ENCODE results near the gene SMTNL2.

Gene SMTNL2

GRCh38 chr17:4584101-4584916, at the start of gene SMTNL2:
Gene SMTNL2, plus strand, starts transcription at chr17:4584529. Its CDS starts 77 bp downstream, at chr17:4584606.
- DNase-seq (ENCODE audit: low read depth in 2 of 2): no peak

- no peak for DNase-seq (ENCODE audit: low read depth in 2 of 2)
These were observed 49.2 kb upstream of the SMTNL2 start for GRCh38 chr17:4534928-4535666.

GRCh38 chr17:4535667-4536258, 48.6 kb upstream of the SMTNL2 start:
- DNase-seq (ENCODE audit: low read depth in 2 of 2): no peak

GRCh38 chr17:4536259-4536741, 48.0 kb upstream of the SMTNL2 start:
- no peak for DNase-seq (ENCODE audit: low read depth in 2 of 2)

- DNase-seq (ENCODE audit: low read depth in 2 of 2): no peak
These were observed 47.5 kb upstream of the SMTNL2 start for GRCh38 chr17:4536742-4537411.

GRCh38 chr17:4537451-4538235, 46.7 kb upstream of the SMTNL2 start:
- DNase-seq (ENCODE audit: low read depth in 2 of 2): no peak

- no peak for DNase-seq (ENCODE audit: low read depth in 2 of 2)
These were observed 45.9 kb upstream of the SMTNL2 start for GRCh38 chr17:4538236-4539002.

- no peak for DNase-seq (ENCODE audit: low read depth in 2 of 2)
These were observed 45.3 kb upstream of the SMTNL2 start for GRCh38 chr17:4539025-4539424.

GRCh38 chr17:4539576-4540223, 44.6 kb upstream of the SMTNL2 start:
- no peak for DNase-seq (ENCODE audit: low read depth in 2 of 2)

GRCh38 chr17:4540224-4540651, 44.1 kb upstream of the SMTNL2 start:
- no peak for DNase-seq (ENCODE audit: low read depth in 2 of 2)

- no peak for DNase-seq (ENCODE audit: low read depth in 2 of 2)
These were observed 43.5 kb upstream of the SMTNL2 start for GRCh38 chr17:4540687-4541327.

- DNase-seq (ENCODE audit: low read depth in 2 of 2): no peak
These were observed 42.9 kb upstream of the SMTNL2 start for GRCh38 chr17:4541328-4542002.

- DNase-seq (ENCODE audit: low read depth in 2 of 2): no peak
These were observed 42.2 kb upstream of the SMTNL2 start for GRCh38 chr17:4542003-4542725.

- no peak for DNase-seq (ENCODE audit: low read depth in 2 of 2)
These were observed 41.6 kb upstream of the SMTNL2 start for GRCh38 chr17:4542726-4543191.

- no peak for DNase-seq (ENCODE audit: low read depth in 2 of 2)
These were observed 40.7 kb upstream of the SMTNL2 start for GRCh38 chr17:4543557-4544026.

GRCh38 chr17:4544135-4544950, 40.0 kb upstream of the SMTNL2 start:
- DNase-seq (ENCODE audit: low read depth in 2 of 2): no peak

- DNase-seq (ENCODE audit: low read depth in 2 of 2): no peak
These were observed 39.4 kb upstream of the SMTNL2 start for GRCh38 chr17:4544951-4545216.
